ENCODE data around the gene GAMT.

Gene GAMT

DNA sequence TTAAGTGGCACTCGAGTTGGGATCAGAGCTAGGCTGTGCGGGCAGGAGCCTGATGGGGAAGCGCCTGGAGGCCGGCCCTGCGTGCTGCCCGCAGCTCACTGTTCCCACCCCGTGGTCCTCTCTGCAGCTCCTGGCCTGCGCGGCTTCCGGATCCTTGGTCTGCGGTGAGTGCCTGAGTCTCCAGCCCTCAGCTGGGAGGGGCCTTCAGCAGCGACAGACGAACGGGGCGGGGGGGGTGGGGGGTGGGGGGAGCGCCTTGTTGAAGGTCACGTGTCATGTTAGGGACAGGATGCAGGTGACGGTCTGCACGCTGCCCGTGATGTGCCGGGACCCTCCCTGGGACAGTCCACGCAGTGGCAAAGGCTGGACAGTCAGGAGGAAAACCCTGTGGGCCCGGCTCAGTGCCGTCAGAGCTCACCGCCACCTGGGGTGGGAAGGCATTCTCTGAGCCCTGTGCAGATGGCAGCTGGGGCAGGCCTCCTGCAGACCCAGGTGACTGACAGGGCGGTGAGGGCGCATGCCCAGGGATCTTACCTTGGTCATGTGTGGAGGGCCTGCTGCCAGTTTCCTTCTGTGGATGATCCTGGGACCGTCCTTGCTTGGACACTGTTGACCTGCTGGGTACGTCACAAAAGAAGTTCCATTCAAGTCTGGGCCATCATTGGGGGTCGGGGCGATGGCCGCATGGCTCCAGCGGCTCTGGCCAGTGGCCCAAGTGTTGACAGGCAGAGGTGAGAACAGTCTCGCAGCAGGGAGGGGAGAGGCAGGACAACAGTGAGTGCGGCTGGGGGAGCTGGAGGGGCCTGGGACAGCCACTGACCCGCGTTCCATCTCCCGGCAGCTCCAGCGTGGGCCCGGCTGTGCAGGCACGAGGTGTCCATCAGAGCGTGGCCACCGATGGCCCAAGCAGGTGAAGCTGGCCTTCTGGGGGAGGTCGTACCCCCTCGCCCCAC, 13.4 kb downstream of the GAMT start:
- H3K4me1 Mint-ChIP-seq (ENCODE audit: low read depth in 2 of 2) = peaks cover 21 to 26% of the 10 kb centered on the region in 2 donors
- H3K27ac Mint-ChIP-seq = no peak overlapping the region
- H3K9me3 Mint-ChIP-seq = peaks cover 0 to 2% of the 10 kb centered on the region in 2 donors
- no peak for DNase-seq
- H3K27me3 Mint-ChIP-seq = peaks cover 5 to 8% of the 10 kb centered on the region in 2 donors
- no peak for ATAC-seq (replicated peaks)
- peaks cover 49% of the 10 kb centered on the region for H3K36me3 Mint-ChIP-seq (ENCODE audit: insufficient read depth)
- H3K4me3 Mint-ChIP-seq = no peak overlapping the region

DNA sequence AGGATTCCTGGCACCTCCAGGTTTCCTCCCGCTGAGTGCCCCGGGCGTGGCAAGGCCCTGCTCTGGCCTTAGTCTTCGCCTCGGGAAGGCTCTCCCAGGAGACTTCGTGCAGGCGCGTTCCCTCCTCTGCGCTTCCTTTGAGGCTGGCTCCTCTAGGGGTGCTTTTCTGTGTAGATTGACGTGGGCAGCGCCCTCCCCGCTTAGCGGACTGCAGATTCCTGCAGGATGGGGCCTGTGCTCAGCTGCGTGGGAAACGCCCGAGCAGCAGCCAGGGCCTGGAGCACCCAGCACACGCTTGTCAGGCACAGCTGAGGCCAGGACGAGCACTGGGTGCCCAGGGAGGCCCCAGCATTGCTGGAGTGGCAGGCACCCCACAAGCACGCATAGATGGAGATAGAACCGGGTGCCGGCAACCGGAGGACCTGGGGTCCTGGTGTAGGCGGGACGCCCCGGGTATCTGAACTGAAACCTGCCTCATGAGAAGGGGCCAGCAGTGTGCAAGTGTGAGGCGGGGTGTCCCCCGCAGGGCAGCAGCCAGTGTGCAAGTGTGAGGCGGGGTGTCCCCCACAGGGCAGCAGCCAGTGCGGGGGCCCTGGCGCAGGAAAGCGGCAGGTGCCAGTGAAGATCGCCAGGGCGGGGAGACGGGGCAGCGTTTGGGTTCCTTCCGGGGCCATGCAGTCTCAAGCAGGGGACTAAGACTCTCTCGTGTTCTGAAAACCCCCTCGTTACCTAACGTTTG, 14.2 kb downstream of the GAMT start:
- Mint-ChIP-seq H3K36me3 (ENCODE audit: insufficient read depth) (peaks cover 49% of the 10 kb centered on the region), H3K4me1 (ENCODE audit: low read depth in 2 of 2) (peaks cover 25 to 28% of the 10 kb centered on the region in 2 donors), H3K27ac (no peak overlapping the region), H3K4me3 (no peak overlapping the region), H3K27me3 (peaks cover 5 to 9% of the 10 kb centered on the region in 2 donors), H3K9me3 (peaks cover 0 to 2% of the 10 kb centered on the region in 2 donors)
- DNase-seq (no peak), ATAC-seq (replicated peaks) (no peak)

DNA sequence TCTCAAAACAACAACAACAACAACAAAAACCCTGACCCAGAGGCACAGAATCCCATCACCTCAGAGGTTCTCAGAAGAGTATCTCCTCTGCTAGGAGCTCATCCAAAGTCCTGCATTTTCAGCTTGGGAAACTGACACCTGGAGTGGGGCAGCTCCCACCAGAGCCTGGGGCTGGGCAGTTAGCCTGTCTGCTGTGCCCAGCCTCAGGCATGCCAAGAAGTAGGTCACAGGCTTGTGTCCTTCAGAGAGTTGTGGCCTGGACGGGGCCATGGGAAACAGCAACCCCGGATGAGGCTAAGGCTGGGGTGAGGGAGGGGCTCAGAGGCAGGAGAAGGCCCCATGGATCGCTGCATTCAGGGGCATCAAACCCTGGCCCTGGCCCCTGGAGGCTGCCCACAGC, 15.5 kb downstream of the GAMT start:
- H3K4me1 Mint-ChIP-seq (ENCODE audit: low read depth in 2 of 2) = peaks cover 25 to 28% of the 10 kb centered on the region in 2 donors
- peaks cover 5 to 9% of the 10 kb centered on the region in 2 donors for H3K27me3 Mint-ChIP-seq
- peaks cover 0 to 2% of the 10 kb centered on the region in 2 donors for H3K9me3 Mint-ChIP-seq
- no peak for DNase-seq
- peaks cover 44% of the 10 kb centered on the region for H3K36me3 Mint-ChIP-seq (ENCODE audit: insufficient read depth)
- H3K27ac Mint-ChIP-seq = no peak overlapping the region
- no peak for ATAC-seq (replicated peaks)
- H3K4me3 Mint-ChIP-seq = no peak overlapping the region

DNA sequence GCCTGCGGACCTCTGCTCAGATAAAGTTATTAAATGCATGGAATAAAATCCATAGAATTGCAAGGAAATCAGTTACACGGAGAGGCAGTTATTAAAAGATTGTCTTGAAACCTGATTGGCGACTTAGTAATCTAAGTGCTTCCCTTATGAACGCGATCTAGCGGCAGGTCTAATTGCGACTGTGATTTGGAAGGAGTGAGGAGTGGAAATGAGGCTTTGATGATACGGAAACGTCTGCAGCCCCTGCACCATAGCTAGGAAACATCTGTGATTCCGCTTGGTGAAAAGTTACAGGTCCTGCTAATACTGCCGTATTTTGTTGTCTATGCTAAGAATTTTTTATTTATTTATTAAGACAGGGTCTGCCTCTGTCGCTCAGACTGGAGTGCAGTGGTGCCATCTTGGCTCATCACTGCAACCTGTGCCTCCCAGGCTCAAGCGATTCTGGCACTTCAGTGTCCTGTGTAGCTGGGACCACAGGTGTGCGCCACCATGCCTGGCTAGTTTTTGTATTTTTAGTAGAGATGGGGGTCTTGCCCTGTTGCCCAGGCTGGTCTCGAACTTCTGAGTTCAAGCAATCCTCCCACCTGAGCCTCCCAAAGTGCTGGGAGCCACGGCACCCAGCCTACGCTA, 16.7 kb downstream of the GAMT start:
- H3K4me1 Mint-ChIP-seq (ENCODE audit: low read depth in 2 of 2) = peaks cover 25 to 27% of the 10 kb centered on the region in 2 donors
- H3K27me3 Mint-ChIP-seq = peaks cover 5 to 9% of the 10 kb centered on the region in 2 donors
- H3K36me3 Mint-ChIP-seq (ENCODE audit: insufficient read depth) = peaks cover 38% of the 10 kb centered on the region
- peaks cover 0 to 2% of the 10 kb centered on the region in 2 donors for H3K9me3 Mint-ChIP-seq
- peak overlapping the region; percentile 97 to 99 for H3K4me3 Mint-ChIP-seq
- no peak for ATAC-seq (replicated peaks)
- H3K27ac Mint-ChIP-seq = peak overlapping the region; percentile 100
- DNase-seq = no peak

DNA sequence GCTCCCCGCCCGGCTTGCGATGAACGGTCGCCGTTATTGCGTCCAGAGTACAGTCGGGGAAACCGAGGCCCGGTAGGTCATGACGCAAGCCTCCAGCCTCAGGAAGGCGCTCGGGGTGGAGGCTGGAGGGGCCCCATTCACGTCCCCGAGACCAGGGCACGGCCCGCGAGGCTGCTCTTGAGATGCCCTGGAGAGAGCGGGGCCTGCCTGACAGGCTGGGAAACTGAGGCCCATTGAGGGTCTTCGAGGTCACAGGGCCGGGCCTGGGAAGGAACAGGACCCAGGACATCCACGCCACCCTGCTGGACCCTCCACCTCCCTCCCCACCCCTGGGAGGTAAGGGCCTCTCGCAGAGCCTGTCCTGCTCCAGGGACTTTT, 17.3 kb downstream of the GAMT start:
- H3K27ac Mint-ChIP-seq = peak overlapping the region; percentile 100
- H3K36me3 Mint-ChIP-seq (ENCODE audit: insufficient read depth) = peaks cover 35% of the 10 kb centered on the region
- H3K4me1 Mint-ChIP-seq (ENCODE audit: low read depth in 2 of 2) = peaks cover 25 to 27% of the 10 kb centered on the region in 2 donors
- ATAC-seq (replicated peaks) (no peak), DNase-seq (no peak)
- H3K9me3 Mint-ChIP-seq = peaks cover 0 to 2% of the 10 kb centered on the region in 2 donors
- H3K27me3 Mint-ChIP-seq = peaks cover 5 to 9% of the 10 kb centered on the region in 2 donors
- peak overlapping the region; percentile 97 to 99 for H3K4me3 Mint-ChIP-seq

DNA sequence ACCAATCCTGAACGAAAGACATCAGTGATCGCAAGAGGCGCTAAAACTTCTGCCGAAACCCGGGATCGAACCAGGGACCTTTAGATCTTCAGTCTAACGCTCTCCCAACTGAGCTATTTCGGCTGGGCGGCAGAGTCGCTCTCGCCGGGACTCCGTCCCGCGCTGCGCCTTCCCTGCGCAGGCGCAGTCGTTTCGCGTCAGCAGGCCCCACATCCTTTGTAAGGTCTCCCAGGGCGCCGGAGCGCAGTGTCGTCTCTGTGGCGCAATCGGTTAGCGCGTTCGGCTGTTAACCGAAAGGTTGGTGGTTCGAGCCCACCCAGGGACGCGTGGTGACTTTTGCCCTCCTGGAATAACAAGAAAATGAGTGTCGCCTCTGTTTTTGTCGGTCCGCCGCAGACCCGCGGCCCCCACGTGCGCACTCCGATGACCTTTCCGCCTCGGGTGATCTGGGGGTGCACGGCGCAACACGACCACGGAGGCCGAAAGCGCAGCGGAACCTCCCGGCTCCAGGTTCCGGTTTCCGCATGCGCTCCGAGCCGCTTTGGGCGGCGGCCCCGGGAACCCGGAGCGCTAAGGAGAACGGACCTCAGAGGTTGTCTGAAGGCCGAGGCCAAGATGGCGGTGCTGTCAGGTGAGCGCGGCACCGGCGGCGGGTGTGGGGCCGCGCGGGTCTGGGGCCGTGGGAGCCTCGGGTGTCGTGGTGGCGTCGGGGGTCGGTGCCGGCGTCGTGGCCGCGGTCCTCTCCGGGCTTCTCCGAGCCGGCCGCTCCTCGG, 17.8 kb downstream of the GAMT start, which contains the start of gene NDUFS7:
NDUFS7 (plus strand) TSS at position 596 of the 773 bp plus-strand sequence; CDS start at position 616, 20 bp downstream.
- peaks cover 35% of the 10 kb centered on the region for H3K36me3 Mint-ChIP-seq (ENCODE audit: insufficient read depth)
- peak; percentile 84 for ATAC-seq (replicated peaks)
- peaks cover 25 to 27% of the 10 kb centered on the region in 2 donors for H3K4me1 Mint-ChIP-seq (ENCODE audit: low read depth in 2 of 2)
- peaks cover 0 to 2% of the 10 kb centered on the region in 2 donors for H3K9me3 Mint-ChIP-seq
- peaks cover 5 to 9% of the 10 kb centered on the region in 2 donors for H3K27me3 Mint-ChIP-seq
- H3K27ac Mint-ChIP-seq = peak within 1 kb of the TSS; percentile 100
- DNase-seq = peak; percentile 92 to 99 (median 98)
- H3K4me3 Mint-ChIP-seq = peak within 1 kb of the TSS; percentile 97 to 99

DNA sequence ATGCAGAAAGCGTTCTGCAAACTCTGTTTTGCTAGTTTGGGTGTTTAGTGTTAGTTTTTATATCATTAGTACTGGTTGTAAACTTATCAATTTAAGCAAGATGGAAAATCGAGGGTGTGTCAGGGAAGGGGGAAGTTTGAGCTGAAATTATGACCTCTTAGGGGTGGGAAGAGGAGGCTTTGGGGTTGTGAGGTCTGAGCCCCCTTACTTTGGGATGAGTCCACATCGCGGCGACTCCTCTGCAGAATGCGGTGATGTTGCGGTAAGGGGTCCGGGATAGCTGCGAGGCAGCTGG, 18.4 kb downstream of the GAMT start:
- DNase-seq (no peak), ATAC-seq (replicated peaks) (no peak)
- Mint-ChIP-seq H3K27me3 (peaks cover 5 to 9% of the 10 kb centered on the region in 2 donors), H3K4me3 (peak overlapping the region; percentile 97 to 99), H3K27ac (peak overlapping the region; percentile 100), H3K9me3 (peaks cover 0 to 2% of the 10 kb centered on the region in 2 donors), H3K4me1 (ENCODE audit: low read depth in 2 of 2) (peaks cover 25 to 27% of the 10 kb centered on the region in 2 donors), H3K36me3 (ENCODE audit: insufficient read depth) (peaks cover 35% of the 10 kb centered on the region)

DNA sequence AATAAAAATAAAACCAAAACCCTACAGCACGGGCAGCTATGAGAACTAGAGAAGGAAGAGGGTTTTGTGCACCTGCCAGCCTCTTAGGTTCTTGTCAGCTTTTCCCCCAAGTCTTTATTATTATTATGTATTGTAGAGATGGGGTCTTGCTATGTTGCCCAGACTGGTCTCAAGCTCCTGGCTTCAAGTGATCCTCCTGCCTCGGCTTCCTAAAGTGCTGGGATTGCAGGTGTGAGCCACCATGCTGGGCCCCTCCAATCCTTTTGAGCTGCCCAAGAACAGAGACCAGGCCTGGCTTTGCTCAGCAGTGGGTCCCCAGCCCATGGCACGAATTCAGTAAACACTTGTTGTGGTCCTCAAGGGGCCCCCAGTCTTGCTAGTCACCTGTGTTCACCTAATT, 19.1 kb downstream of the GAMT start:
- peaks cover 5 to 9% of the 10 kb centered on the region in 2 donors for H3K27me3 Mint-ChIP-seq
- H3K27ac Mint-ChIP-seq = peak overlapping the region in 1 of 2 donors; percentile 100
- peaks cover 0 to 2% of the 10 kb centered on the region in 2 donors for H3K9me3 Mint-ChIP-seq
- DNase-seq = no peak
- H3K36me3 Mint-ChIP-seq (ENCODE audit: insufficient read depth) = peaks cover 35% of the 10 kb centered on the region
- H3K4me3 Mint-ChIP-seq = no peak overlapping the region
- H3K4me1 Mint-ChIP-seq (ENCODE audit: low read depth in 2 of 2) = peaks cover 25 to 27% of the 10 kb centered on the region in 2 donors
- ATAC-seq (replicated peaks) = no peak

DNA sequence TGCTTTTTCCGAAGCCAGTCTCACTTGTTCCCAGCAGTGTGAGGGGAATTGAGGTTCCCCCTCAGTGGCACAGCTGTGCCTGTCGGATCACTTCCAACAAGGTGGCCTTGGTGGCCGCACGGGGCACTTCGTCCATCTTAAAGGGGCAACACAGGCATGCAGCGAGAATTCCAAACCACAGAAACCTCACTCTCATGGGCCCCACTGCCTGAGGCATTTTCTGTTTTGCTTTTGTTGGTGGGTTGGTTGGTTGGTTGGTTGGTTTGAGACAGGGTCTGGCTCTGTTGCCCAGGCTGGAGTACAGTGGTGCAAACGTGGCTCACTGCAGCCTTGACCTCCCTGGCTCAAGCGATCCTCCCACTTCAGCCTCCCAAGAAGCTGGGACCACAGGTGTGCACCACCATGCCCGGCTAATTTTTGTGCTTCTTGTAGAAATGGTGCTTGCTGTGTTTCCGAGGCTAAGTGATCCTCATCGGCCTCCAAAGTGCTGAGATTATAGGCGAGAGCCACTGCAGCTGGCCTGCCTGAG, 21.3 kb downstream of the GAMT start:
- Mint-ChIP-seq H3K9me3 (peaks cover 0 to 2% of the 10 kb centered on the region in 2 donors), H3K4me3 (no peak overlapping the region), H3K27me3 (peaks cover 5 to 9% of the 10 kb centered on the region in 2 donors), H3K4me1 (ENCODE audit: low read depth in 2 of 2) (peaks cover 17% of the 10 kb centered on the region in 2 donors), H3K36me3 (ENCODE audit: insufficient read depth) (peaks cover 42% of the 10 kb centered on the region), H3K27ac (peak overlapping the region in 1 of 2 donors; percentile 82)
- ATAC-seq (replicated peaks) = no peak
- no peak for DNase-seq

DNA sequence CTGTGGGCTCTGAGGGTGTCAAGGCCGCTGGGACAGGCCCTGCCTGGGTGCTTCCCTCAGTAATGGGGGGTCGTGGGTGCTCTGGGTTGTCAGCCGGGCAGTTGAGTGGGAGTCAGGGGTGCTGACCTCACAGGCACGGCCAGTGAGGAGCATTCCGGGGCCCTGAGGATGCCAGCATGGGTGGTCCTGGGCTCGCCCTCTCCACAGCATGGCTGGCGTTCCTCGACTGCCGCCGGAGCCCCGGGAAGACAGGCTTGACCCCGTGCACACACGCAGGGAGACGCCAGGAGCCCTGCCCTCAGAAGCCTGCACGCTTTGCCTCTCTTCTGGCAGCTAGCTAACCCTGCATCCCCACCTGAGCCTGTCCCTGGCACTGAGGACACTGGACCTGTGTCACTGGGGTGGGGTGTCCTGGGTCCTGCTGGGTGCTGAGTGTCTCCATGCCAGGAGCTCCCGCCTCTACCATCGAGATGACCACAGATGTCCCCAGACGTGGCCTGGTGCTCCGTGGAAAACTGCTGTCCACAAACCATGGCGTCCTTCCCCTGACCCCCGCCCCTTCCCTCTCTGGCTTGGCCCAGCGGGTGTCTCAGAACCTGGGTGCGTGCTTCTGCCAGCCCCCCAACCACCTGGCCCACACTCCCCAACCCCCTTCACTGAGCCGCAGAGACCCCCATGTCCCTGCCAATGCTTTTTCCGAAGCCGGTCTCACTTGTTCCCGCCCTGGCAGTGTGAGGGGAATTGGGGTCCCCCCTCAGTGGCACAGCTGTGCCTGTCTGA, 22.0 kb downstream of the GAMT start:
- DNase-seq = no peak
- no peak for ATAC-seq (replicated peaks)
- peaks cover 36% of the 10 kb centered on the region for H3K36me3 Mint-ChIP-seq (ENCODE audit: insufficient read depth)
- peaks cover 13 to 14% of the 10 kb centered on the region in 2 donors for H3K4me1 Mint-ChIP-seq (ENCODE audit: low read depth in 2 of 2)
- H3K27me3 Mint-ChIP-seq = peaks cover 5 to 9% of the 10 kb centered on the region in 2 donors
- peaks cover 0 to 2% of the 10 kb centered on the region in 2 donors for H3K9me3 Mint-ChIP-seq
- H3K4me3 Mint-ChIP-seq = no peak overlapping the region
- no peak overlapping the region for H3K27ac Mint-ChIP-seq

DNA sequence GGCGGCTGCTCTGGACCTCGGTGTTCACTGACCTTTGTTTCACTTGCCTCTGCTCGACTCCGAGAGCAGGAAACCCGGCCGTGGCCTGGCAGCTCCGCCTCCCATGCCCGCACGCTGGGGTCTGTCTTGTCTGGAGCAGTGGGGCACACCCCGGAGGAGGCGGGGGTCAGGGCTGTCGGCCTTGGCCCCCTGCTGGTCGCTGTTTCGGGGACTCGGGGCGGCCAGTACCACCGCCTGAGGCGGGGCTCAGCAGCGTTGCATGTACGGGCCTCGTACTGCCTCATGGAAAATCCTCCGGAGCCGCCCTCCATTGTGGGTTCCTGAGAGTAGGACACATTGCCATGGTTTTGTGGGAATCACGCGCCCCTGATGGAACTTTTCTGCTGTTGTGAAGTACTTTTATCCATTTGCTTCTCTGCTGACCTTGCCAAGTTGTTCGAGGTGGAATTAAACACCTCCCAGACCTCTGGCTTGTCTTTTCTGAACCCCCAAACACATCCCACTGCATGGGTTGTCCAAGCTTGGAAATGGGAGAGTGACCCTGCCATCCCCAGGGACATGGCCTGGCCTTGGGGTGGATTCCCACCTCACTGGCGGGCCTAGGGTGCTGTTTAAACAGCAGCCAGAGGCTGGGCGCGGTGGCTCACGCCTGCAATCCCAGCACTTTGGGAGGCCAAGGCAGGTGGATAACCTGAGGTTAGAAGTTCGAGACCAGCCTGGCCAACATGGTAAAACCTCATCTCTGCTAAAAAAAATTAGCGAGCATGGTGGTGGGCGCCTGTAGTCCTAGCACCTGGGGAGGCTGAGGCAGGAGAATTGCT, 23.2 kb downstream of the GAMT start:
- Mint-ChIP-seq H3K36me3 (ENCODE audit: insufficient read depth) (peaks cover 29% of the 10 kb centered on the region), H3K9me3 (no peaks in the 10 kb centered on the region)

More for the DNA sequence above, 23.2 kb downstream of the GAMT start:
- H3K27me3 Mint-ChIP-seq = peaks cover under 1 to 3% of the 10 kb centered on the region in 2 donors
- DNase-seq (no peak), ATAC-seq (replicated peaks) (no peak)
- no peak overlapping the region for H3K27ac Mint-ChIP-seq
- no peak overlapping the region for H3K4me3 Mint-ChIP-seq
- peaks cover 6% of the 10 kb centered on the region in 2 donors for H3K4me1 Mint-ChIP-seq (ENCODE audit: low read depth in 2 of 2)
